ENCODE results near the gene UROC1. TPM values are rescaled to one million over a fixed set of nuclear protein-coding genes. Genes with fewer than 3 reads are reported as not detected.

Gene UROC1
- total RNA-seq, 1 experiment from 2014 or later, result not detected

GRCh38 chr3:126450219-126450618, 67.4 kb downstream of the UROC1 start:
- no peak overlapping the region for H2AFZ ChIP-seq (ENCODE audit: low read length)

More at GRCh38 chr3:126450219-126450618, 67.4 kb downstream of the UROC1 start:
- Histone ChIP-seq H2AK5ac (ENCODE audit: insufficient read length, low read length) (no peak overlapping the region), H3K9ac (ENCODE audit: extremely low read depth, insufficient read length, low read length) (no peak overlapping the region), H3K4me1 (ENCODE audit: insufficient read depth, low read length) (no peaks in the 10 kb centered on the region), H3K27me3 (ENCODE audit: insufficient read depth, low read length) (no peaks in the 10 kb centered on the region), H2BK5ac (ENCODE audit: insufficient read length, low read length) (no peak overlapping the region), H3K23ac (ENCODE audit: insufficient read length, low read depth, low read length) (no peak overlapping the region), H2BK15ac (ENCODE audit: low read depth, low read length) (no peak overlapping the region), H4K8ac (replicated peaks; ENCODE audit: insufficient read length, low read depth, low read length) (no peak overlapping the region), H3K9me3 (ENCODE audit: control insufficient read depth, low read depth, low read length) (no peaks in the 10 kb centered on the region), H4K5ac (ENCODE audit: insufficient read length, low read depth, low read length) (no peak overlapping the region), H3K27ac (ENCODE audit: insufficient read length, low read depth, low read length) (no peak overlapping the region), H2BK120ac (ENCODE audit: low read depth, low read length, poor library complexity, severe bottlenecking) (no peak overlapping the region), H3K79me2 (ENCODE audit: insufficient read depth, low read length) (no peaks in the 10 kb centered on the region), H3K56ac (ENCODE audit: insufficient read length, low read depth, low read length) (no peak overlapping the region), H3T11ph (ENCODE audit: low read length) (no peak overlapping the region), H3K79me1 (ENCODE audit: insufficient read depth, low read depth, low read length, poor library complexity, severe bottlenecking) (no peaks in the 10 kb centered on the region), H3K23me2 (ENCODE audit: insufficient read length, low read depth, low read length, poor library complexity, severe bottlenecking) (no peaks in the 10 kb centered on the region), H4K20me1 (ENCODE audit: control insufficient read depth, insufficient read depth, insufficient read length) (no peaks in the 10 kb centered on the region), H3K14ac (ENCODE audit: insufficient read depth, low read length) (no peak overlapping the region), H3K4me2 (ENCODE audit: insufficient read depth, insufficient read length, low read length) (no peak overlapping the region), H3K18ac (ENCODE audit: insufficient read length, low read depth, low read length) (no peak overlapping the region), H2BK20ac (ENCODE audit: low read depth, low read length, poor library complexity, severe bottlenecking) (no peak overlapping the region), H4K91ac (ENCODE audit: insufficient read length, low read depth, low read length) (no peak overlapping the region), H2BK12ac (ENCODE audit: insufficient read length, low read depth, low read length) (no peak overlapping the region), H3K4ac (ENCODE audit: low read depth, low read length) (no peak overlapping the region)
- Mint-ChIP-seq H3K4me1 (peaks cover 10 to 12% of the 10 kb centered on the region in 2 experiments), H3K36me3 (ENCODE audit: insufficient read depth in 1 of 3, low read depth in 3 of 3) (peaks cover 7 to 32% (median 27%) of the 10 kb centered on the region in 3 experiments), H3K27ac (no peak overlapping the region), H3K27me3 (ENCODE audit: low read depth) (no peaks in the 10 kb centered on the region; the same call in 1 of the 2 replicates), H3K4me3 (no peak overlapping the region), H3K9me3 (no peaks in the 10 kb centered on the region)
- no peak for DNase-seq
- TF ChIP-seq, protein P1, sequence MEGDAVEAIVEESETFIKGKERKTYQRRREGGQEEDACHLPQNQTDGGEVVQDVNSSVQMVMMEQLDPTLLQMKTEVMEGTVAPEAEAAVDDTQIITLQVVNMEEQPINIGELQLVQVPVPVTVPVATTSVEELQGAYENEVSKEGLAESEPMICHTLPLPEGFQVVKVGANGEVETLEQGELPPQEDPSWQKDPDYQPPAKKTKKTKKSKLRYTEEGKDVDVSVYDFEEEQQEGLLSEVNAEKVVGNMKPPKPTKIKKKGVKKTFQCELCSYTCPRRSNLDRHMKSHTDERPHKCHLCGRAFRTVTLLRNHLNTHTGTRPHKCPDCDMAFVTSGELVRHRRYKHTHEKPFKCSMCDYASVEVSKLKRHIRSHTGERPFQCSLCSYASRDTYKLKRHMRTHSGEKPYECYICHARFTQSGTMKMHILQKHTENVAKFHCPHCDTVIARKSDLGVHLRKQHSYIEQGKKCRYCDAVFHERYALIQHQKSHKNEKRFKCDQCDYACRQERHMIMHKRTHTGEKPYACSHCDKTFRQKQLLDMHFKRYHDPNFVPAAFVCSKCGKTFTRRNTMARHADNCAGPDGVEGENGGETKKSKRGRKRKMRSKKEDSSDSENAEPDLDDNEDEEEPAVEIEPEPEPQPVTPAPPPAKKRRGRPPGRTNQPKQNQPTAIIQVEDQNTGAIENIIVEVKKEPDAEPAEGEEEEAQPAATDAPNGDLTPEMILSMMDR (conservative IDR thresholded peaks at IDR 0.05), result no peak
- WGBS (ENCODE audit: extremely low coverage, insufficient read length, low lambda C conversion rate), result no CpG with 5 or more reads among the region's 9 CpGs
